Smooth muscle cell of the brain vasculature (primary cell): ENCODE results near the gene GHRL.

ENCODE experiments used
- DNase-seq: peaks from one replicate; pipeline ENCODE4 v3.0.0-alpha.2; 2012; ENCODE audit warnings: low read depth, low spot score

Gene GHRL, protein sequence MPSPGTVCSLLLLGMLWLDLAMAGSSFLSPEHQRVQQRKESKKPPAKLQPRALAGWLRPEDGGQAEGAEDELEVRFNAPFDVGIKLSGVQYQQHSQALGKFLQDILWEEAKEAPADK

DNA sequence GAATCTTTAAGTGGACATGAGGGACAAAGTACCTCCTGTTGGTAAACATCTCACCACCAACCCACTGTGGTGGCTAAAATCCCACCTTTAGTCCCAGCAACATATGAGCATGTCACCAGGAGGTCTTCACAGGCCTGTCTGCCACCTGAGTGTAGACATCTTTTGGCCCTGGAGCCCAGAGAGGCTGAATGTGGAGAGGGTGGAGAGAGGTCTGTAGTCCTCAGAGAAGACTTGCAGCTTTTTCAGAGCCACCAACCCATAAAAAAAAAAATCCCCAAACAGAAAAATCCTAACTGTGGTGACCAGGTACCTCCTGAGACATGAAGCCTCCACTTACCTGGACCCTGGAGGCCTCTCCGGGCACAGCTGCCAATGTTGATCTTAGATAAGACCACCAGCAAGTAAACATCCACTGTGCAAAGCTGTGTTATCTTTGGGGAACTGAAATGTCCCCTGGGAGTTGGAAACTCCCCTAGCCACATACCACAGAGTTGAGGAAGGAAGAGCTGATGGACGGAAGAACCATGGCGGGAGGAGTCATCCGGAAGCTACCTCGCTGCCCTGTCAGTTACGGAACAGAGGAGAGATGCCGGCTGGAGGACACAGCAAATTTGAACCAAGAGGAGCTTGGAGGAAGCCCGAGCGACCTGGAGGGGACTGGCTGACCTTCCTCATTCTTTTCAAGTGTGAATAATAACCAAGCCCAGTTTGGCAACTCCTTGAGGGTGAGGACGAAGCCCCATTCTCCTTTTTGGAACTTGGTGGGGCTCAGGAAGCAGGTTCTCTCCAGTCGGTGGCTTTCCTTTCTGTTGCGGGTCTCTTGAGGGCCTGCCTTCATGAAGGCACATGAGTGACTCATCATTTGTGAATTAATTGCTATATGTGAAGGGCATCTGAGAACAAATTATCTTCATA lies at the start of gene GHRL:
TSS of gene GHRL (minus strand) at position 443 of the 915 bp plus-strand sequence. CDS start 2,767 bp downstream, outside the sequence.
- no peak for DNase-seq

DNA sequence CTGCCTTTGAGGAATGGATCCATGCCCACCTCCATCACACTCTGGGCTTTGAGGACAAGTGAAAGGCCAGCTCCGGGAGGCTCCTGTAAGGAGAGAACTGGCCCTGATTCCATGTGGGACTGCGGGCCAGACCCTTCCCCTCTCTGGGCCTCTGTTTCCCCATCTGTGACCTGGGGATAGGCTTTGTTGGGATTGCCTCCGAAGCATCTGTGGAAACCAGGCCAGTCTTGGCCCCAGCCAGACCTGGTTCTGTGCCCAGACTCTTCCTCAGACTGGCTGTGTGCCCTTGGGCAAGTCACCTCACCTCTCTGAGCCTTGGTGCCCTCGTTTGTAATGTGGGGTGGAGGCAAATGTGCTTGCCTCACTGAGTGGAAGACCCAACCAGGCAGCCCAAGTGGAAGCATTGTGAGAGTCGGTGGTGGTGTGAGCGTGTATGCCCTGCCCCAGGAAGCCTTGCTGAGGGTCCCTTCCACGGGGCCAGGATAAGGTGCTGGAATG lies 49.2 kb upstream of the GHRL start:
- no peak for DNase-seq

DNA sequence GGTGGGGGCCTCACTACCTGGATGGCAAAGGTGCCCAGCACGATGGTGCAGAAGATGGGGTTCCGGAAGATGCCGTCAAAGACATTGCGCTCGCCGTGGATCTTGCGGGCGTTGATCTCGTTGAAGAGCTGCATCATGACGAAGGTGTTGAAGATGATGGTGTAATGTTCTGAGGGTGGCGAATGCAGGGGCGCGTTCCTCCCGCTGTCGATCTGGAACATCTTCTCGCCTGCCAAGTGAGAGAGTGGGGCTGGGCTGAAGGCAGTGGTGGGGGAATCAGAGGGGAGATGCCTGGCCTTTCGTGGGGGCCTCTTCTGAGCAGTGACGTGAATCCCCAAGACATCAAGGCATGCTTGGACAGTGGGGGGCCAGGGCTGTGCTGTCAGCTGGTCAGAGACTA lies 47.7 kb upstream of the GHRL start:
- DNase-seq: no peak

DNA sequence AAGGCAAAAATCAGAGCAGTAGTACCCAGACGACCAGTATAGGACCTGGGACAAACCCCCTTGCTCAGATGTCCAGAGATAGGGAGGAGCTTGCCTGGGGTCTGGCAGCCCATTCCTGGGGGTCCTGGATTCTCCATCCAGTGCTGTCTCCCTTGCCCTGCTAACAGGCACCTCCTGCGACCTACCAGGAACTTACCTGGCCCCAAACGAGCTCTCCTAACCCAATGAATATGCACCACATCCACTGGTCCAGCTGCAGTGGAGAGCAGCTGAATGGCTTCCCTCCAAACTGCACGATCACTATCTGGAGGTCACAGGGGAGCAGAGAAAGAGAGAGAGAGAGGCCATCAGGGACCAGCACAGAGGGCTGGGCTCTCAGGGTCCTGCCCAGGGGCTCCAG lies 47.3 kb upstream of the GHRL start:
- DNase-seq: no peak

DNA sequence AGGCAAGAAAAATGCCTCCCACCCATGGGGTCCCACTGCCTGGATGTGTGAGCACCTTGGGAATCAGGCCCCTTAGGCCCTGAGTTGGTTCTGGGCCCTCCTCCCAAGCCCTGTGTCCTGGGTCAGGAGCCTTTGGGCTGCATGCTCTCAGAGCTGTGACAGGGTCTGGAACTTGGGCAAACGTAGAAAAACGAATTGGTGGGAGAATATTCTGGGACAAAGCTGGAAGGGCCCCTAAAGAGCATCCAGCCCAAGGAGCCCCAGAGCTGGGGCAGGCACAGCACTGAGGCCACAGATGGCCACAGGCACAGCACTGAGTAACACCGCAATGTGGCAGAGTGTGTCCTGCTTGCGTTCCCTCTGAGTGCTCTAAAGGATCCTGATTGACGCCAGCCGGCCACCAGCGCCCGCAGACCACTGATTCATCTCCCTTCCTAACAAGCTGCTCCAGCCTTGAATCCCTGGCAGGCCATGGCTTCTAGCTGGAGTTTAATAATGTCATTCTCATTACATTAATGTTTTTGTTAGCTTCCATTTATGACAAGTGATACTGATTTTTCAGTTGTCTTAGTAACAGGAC lies 46.7 kb upstream of the GHRL start:
- DNase-seq: no peak

DNA sequence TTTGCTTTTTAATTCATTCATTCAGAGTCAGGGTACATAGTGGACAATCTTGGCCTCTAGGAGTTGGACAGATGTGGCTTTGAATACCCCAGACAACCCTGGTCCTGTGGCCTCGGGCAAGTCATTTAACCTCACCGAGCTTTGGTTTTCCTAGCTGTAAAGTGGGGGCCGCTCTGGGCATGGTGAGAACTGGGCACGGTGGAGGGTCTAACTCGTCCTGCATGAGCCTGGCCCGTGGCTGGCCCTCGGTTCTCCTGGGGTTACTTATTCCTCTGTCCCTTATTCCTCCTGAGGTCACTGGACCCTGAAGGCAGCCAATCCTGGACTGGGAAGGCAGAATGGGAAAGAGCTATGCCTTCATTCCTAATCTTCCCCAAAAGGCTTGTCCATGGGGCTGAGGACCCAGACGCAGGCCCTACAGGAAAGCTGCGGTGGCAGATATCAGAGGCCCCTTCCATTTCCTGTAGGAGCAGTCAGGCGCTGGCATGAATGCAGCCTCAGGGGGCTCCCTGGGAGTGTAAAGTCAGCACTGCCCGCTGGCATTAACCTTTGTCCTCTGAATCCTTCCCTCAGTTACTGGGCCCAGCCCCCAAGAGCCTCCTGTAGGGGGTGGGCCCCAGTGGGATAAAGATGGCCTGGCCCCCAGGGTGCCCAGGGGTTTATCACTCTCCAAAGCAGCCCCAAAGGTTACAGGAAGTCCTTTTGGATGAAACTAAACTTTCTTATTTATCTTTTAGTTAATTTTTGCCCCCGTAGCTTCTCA lies 46.0 kb upstream of the GHRL start:
- DNase-seq: no peak

DNA sequence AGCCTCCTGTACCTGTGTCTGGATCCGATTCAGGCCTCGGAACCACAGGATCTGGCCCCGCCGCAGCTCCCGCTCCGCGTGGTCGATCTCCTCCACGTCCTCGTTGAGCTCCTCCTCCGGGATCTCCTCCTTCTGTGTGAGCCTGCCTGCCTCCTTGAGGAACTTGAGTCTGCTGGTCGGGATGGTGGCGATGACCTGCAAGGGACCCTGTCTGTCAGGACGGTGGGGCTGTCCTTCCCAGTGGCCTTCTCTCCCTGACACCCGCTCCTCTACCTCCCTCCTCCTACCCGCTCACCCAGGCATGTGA lies 45.4 kb upstream of the GHRL start:
- no peak for DNase-seq

DNA sequence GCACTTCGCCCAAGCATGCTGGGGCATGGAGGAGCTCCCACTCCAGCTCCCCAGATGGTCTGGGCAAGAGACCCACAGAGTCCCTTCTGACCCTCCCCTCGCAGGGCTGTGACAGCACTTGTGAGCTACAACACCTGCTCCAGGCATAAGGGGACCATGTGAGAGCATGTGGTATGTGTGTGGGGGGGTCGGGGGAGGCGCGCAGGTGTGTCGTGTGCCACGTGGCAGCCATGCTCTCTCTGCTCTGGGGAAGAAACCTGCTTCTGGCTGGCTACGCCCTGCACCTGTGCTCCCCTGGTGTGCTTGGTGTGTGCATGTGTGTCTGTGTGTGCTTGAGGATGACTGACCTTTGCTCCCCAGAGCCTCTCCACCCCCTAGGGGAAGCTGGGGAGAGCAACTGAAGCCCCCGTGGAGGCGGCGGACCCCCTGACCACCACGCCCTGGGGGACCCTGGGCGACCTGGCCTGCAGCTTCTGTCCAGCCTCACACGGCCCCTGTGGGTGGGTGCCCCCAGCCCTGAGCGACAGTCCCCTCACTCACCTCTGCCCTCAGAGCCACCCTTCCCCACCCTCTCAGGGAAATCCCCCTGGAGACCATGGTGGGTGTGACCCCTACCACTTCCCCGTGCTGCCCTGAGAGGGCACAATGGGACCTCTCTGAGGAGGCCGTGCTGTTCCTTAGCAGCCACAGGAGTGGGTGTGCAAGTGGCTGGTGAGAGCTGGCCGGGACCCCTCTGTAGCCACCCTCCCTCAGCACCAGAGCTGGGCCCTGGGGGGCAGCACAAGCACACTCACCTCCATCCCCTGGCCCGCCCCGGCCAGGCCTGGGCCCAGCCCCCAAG lies 44.8 kb upstream of the GHRL start:
- DNase-seq: no peak

DNA sequence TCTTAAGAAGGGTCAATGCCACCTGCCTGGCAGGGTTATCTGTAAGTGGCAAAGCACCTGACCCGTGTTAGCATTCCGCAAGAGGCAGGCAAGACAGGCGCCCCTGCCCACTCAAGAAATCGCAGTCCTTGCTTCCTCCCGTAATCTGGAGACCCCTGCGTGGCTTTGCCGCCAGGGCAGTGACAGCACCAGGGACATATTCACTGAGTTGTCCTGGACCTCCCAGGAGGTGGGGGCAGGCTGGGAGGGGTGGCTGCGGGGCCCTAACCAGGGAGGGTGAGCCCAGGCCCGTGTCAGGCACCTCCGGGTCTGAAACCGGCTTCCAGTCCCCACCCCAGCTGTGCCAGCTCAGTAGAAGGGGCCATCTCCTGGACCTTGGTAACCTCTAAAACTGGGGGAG lies 44.0 kb upstream of the GHRL start:
- no peak for DNase-seq

DNA sequence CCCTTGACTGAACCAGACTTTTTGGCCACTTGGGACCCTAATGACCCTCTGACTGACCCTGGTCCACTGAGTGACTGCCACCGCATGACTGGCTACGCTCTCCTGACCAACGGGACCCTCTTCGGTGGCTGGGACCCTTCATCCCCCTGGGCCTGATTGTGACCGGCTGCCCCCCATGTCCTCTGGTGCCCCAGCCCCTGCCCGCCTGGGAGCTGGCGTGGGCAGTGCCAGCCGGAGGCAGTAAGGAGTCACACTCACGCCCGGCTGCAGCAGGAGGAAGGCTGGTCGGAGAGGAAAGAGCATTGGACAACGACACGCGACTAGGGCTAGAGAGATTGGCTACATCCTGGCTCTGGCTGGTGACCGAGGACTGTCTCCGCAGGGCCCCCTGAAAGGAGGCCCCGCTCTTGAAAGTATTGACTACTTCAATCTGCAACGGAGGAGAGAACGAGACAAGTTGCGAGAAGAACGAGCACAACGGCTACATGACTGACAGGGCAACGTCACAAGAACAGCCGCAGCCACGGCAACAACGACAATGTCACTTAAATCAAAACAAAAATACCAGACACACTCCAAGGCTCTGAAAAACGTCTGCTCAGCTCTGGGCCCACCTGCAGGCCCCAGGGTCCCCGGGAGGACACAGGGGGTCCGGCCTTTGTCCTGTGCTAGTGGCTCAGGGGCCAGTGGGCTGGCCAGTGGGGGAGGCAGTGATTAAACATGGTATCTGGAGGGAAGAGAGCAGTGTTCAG lies 43.3 kb upstream of the GHRL start:
- DNase-seq: no peak

DNA sequence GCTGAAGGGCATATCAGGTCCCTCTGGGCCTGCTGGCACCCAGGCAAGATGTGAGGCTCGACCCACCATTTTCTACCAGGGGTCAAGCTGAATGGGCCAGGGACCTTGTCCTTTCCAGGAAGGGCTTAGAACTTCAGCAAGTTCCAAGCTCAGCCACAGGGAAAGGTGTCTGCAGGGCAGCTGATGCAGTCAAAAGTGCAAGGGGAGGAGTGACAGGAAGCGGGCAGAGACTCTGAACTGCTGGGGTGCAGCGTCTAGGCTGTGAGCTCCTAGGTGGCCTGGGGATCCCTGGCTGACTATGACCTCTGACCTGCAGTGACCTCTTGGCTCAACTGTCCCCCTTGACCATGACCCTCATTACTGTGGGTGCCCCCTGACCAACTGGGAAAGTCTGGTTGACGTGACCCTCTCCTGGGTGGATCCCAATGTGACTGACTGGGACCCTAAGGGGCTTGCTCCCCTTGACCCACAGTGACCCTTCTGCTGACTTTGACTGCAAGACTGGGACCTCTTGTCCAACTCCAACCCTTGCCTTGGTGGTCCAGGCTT lies 42.5 kb upstream of the GHRL start:
- no peak for DNase-seq

DNA sequence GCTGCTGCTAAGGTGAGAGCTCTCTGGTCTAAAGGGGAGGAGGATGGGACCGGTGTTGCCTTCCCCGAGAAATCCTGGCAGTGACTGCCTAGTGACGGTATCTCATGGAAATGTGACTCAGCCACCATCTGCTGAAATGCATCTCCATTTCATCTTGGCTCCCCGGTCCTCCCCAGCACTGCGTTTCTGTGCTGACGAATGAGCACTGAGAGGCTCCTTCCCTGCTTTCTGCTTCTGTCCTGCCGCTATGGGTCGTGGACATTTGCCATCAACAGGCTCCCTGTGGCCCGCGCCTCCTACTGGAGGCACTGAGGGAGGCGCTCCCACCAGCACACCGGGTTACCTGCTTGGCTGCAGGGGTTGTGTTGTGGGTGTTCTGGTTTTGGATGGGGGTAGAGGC lies 41.7 kb upstream of the GHRL start:
- DNase-seq: no peak

DNA sequence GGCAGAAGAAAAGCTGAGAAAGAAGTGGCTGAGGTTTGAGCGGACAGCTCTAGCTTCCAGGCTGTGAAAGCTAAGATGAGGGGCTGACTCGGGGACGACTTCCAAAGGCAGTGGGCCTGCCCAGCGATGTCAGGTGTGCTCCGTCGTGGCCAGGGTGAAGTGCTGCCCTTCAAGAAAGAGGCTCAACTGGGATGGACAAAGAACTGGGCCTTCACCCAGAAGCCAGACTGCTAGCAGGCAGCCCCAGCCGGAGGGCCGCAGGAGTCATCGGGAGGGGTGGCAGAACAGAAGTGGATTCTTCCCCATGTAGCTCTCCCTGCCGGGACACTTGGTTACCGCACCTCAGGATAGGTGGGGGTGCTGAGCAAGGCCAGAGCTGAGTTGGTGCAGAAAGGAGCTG lies 41.3 kb upstream of the GHRL start:
- DNase-seq: no peak

DNA sequence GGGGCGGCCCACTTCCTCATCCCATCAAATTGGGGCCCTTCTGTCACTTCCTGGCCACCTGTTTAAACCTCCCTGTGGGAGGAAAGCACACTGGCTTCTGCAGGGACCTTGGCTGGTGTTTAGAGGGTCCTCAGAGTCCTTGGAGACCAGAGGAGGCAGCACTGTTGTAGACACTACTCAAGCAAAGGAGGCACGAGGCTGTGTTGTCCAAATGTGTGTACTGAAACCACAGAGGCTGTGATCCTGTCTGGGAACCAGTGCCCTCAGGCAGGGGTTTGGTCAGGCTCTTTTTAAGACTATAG lies 40.6 kb upstream of the GHRL start:
- DNase-seq: no peak

DNA sequence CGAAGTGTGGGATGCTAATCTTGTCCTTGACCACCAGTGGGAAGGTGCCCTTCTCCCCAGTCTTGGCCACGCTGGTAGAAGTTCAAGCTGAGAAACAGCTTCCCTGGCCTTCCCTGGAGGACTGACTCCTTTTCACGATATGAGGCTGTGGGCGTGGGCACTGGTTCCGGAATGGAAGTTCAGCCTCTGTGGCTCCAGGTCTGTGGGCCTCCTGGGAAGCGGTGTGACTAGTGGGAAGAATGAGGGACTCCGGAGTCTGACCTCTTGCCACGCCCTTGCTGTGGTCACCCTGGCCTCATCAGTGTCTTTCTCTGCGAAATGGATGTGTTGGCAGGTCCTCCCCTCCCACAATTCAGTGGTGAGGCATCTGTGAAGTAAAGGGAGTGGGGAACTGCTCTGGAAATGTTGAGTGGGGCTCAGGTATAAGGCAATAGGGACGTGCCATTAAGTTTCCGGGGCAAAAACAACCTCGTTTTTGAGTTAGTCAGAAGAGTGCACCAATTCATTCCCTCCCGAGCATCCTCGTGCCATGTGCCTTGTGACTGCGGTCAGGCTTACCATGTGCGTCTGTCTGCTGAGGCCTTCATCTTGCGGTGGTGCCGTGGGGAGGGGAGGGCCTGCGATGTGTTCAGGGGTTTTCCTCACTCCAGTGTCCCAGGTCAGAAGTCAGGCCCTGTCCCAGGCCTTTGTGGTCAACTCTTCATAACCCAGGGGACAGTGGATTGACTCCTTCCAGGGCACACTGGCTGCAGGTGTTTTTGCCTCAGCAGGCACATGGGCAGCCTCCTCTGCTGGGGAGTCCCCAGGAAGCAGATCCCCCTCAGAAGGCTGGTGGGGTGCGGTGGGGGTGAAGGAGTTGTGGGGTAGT lies 40.0 kb upstream of the GHRL start:
- DNase-seq: no peak

DNA sequence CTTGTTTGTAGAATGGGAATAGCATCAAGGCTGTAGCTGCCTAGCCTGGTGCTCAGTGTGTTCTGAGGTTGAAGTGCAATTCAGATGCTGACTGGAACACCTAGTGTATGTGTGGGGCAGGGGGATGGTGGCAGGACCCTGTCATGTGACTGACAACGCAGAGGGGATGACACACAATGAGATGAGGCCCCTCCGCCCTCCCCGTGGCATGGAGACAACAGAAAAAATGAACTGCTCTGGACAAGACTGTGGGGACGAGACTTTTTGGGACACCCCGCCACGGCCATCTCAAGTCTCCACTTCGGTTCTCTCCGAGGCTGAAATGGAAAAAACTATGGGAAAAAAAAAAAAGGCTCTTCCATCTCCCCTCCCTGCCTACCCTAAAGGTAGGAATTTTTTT lies 38.6 kb upstream of the GHRL start:
- no peak for DNase-seq

DNA sequence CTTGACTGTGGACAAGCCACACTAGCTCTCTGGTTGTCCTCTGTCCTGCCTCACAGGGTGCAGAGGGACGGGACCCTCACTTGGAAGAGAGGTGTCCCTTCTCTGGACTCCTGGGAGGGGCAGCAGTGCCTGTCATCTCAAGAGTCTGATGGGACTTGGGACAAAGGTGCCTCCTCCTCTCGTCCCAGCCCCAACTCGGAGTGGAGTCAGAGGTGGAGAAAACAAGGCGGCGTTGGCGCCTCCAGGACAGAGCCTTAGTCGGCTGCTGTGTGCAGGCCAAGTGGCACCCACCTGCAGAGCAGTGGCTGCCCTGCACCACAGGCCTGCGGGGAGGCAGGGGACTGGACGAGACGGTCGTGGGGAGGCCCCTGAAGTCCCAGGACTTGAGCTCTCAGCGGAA lies 37.6 kb upstream of the GHRL start:
- DNase-seq: no peak

DNA sequence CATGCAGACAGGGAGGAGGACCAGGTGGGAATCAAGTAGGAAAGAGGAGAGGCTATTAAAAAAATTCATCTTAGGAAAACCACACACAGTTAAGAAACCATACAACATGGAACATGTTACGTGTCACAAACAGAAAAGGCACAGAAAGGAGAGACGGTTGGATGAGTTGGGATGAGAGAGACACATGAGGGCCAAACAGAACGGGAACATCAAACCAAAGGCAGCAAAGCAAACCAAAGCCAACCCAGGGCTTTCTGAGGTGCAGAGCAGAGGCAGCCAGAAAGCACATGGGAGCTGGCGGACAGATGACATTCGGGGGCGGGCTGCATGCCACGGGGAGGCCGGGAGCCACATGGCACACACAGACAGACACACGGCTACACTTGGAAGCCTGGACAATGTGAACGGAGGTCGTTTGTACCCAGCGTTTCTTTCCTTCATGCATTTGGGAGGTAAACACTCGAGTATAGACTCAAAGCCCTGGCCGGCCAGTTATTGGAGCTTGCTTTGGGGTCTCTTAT lies 36.8 kb upstream of the GHRL start:
- DNase-seq: no peak

DNA sequence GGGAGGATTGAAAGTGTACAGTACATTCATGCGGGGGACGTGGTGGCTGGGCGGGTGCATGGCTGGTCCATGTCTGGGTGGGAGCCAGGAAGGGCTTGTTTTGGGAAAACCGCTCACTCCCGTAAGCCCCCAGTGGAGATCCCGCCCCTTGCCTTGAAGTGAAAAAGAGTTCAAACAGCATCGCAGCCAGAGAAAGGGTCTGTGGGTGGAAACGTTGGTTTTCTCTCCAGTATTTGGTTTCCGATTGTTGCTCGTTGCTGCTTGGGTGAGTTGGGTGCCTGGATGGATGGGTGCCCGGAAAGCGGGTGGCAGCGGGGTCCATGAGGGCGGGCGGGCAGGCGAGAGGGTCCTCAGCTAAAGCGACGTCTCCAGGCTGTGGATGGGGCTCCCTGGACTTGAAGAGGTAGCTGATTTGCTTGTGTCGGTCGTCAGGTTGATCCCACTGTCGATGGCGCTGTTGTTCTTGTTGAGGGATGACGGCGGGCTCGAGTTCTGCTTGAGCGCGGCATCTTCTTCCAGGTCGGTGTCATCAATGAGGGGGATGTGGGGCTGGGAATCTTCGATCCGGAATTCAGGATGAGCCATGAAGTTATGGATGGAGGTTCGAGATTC lies 35.8 kb upstream of the GHRL start:
- DNase-seq: no peak
